Spinal cord (tissue), 10 donors: Measurements from ENCODE around the gene CHN2. TPM values are rescaled to one million over a fixed set of nuclear protein-coding genes. Genes with fewer than 3 reads are reported as not detected.

Source experiments
- DNase-seq, 6 donors: peaks; one replicate each; pipeline versions ENCODE4 v3.0.0 to v3.0.0-alpha.2; 2013 to 2015; ENCODE audit warnings: low spot score in 6 of 6, low read depth in 4 of 6
- H3K27ac ChIP-seq: one replicate; pipeline ENCODE4 v1.5.1; 2013; ENCODE audit warnings: low read depth, low read length, control low read depth
- H3K27me3 ChIP-seq: one replicate; pipeline ENCODE4 v1.6.1; 2013; ENCODE audit warnings: low read length; ENCODE audit not compliant: control insufficient read depth, insufficient read depth
- H3K36me3 ChIP-seq: one replicate; pipeline ENCODE4 v1.6.1; 2013; ENCODE audit warnings: low read length; ENCODE audit not compliant: control insufficient read depth, insufficient read depth
- H3K4me1 ChIP-seq: one replicate; pipeline ENCODE4 v1.6.1; 2013; ENCODE audit warnings: low read length; ENCODE audit not compliant: control insufficient read depth, insufficient read depth
- H3K4me3 ChIP-seq: one replicate; pipeline ENCODE4 v1.5.1; 2013; ENCODE audit warnings: low read depth, low read length, control low read depth
- H3K9me3 ChIP-seq: one replicate; pipeline ENCODE4 v1.6.1; 2013; ENCODE audit warnings: low read length; ENCODE audit not compliant: control insufficient read depth, insufficient read depth
- WGBS: methylation state at CpG from one replicate; pipeline ENCODE4 v1.1.5; 2013; ENCODE audit warnings: missing lambda C conversion rate; ENCODE audit not compliant: insufficient coverage; 5-methylcytosine and 5-hydroxymethylcytosine counted together
- polyA plus RNA-seq, 2 donors: library from polyadenylated mRNA; unstranded; fragments of 120-200 nt; gene quantifications; one replicate each; pipeline ENCODE4 v1.2.1, GENCODE V29; 2013; ENCODE audit not compliant: insufficient read length in 2 of 2
- total RNA-seq, 2 donors: library from RNA; depleted of rRNA in 1 of 2; stranded (reverse); fragments of 120-200 nt in 1 of 2; fragments of >200 nt in 1 of 2; gene quantifications; one replicate each; pipeline versions ENCODE4 v1.2.3 to v1.2.4, GENCODE V29; 2013 to 2014
- donor health status: healthy.

The CHN2 gene
- total and polyA plus RNA-seq, 4 donors, result 17.9 to 30.5 (median 21.4) TPM

GRCh38 chr7:29322023-29322712 is 127.6 kb downstream of the CHN2 start:
- H3K4me3 ChIP-seq, result no peak overlapping the region
- no peaks in the 10 kb centered on the region for H3K27me3 ChIP-seq
- H3K9me3 ChIP-seq, result no peaks in the 10 kb centered on the region
- no peak for DNase-seq
- WGBS, result no CpG with 5 or more reads among the region's 3 CpGs
- H3K36me3 ChIP-seq, result no peaks in the 10 kb centered on the region
- H3K27ac ChIP-seq, result no peak overlapping the region
- H3K4me1 ChIP-seq, result peaks cover 8% of the 10 kb centered on the region

- no CpG with 5 or more reads among the region's 2 CpGs for WGBS
- no peak overlapping the region for H3K27ac ChIP-seq
These were observed 130.9 kb downstream of the CHN2 start for GRCh38 chr7:29325476-29325875.

GRCh38 chr7:29326864-29327263 is 132.3 kb downstream of the CHN2 start:
- H3K9me3 ChIP-seq, result no peaks in the 10 kb centered on the region
- no peaks in the 10 kb centered on the region for H3K36me3 ChIP-seq
- no peak overlapping the region for H3K4me3 ChIP-seq
- no peak overlapping the region for H3K27ac ChIP-seq
- DNase-seq, result no peak
- H3K4me1 ChIP-seq, result peaks cover 8% of the 10 kb centered on the region
- no CpG with 5 or more reads among the region's 1 CpG for WGBS
- H3K27me3 ChIP-seq, result no peaks in the 10 kb centered on the region

More at GRCh38 chr7:29325476-29325875, 130.9 kb downstream of the CHN2 start:
- Histone ChIP-seq H3K4me3 (no peak overlapping the region), H3K9me3 (no peaks in the 10 kb centered on the region), H3K27me3 (no peaks in the 10 kb centered on the region), H3K4me1 (no peaks in the 10 kb centered on the region), H3K36me3 (no peaks in the 10 kb centered on the region)
- DNase-seq, result no peak

- H3K9me3 ChIP-seq, result no peaks in the 10 kb centered on the region
- H3K36me3 ChIP-seq, result no peaks in the 10 kb centered on the region
- WGBS, result 75% methylated on average over 2 of the region's 8 CpGs
- peak in 1 of 6 donors; percentile 86 for DNase-seq
- no peak overlapping the region for H3K4me3 ChIP-seq
- H3K27ac ChIP-seq, result no peak overlapping the region
- H3K27me3 ChIP-seq, result no peaks in the 10 kb centered on the region
- H3K4me1 ChIP-seq, result peaks cover 14% of the 10 kb centered on the region
These were observed 132.9 kb downstream of the CHN2 start for GRCh38 chr7:29327455-29327854.

GRCh38 chr7:29328045-29328444 is 133.5 kb downstream of the CHN2 start:
- Histone ChIP-seq H3K36me3 (no peaks in the 10 kb centered on the region), H3K27me3 (no peaks in the 10 kb centered on the region), H3K27ac (no peak overlapping the region), H3K4me1 (peaks cover 17% of the 10 kb centered on the region), H3K4me3 (no peak overlapping the region), H3K9me3 (no peaks in the 10 kb centered on the region)
- DNase-seq, result no peak
- 80% methylated on average over 1 of the region's 5 CpGs for WGBS

- Histone ChIP-seq H3K4me1 (peaks cover 19% of the 10 kb centered on the region), H3K36me3 (no peaks in the 10 kb centered on the region), H3K27me3 (no peaks in the 10 kb centered on the region), H3K9me3 (no peaks in the 10 kb centered on the region), H3K4me3 (no peak overlapping the region), H3K27ac (no peak overlapping the region)
- no peak for DNase-seq
- WGBS, result no CpG with 5 or more reads among the region's 2 CpGs
These were observed 134.2 kb downstream of the CHN2 start for GRCh38 chr7:29328811-29329210.

GRCh38 chr7:29329686-29330085 is 135.1 kb downstream of the CHN2 start:
- Histone ChIP-seq H3K27me3 (no peaks in the 10 kb centered on the region), H3K4me3 (no peak overlapping the region), H3K9me3 (no peaks in the 10 kb centered on the region), H3K36me3 (no peaks in the 10 kb centered on the region), H3K4me1 (peaks cover 19% of the 10 kb centered on the region), H3K27ac (no peak overlapping the region)
- no peak for DNase-seq
- no CpG with 5 or more reads among the region's 3 CpGs for WGBS

GRCh38 chr7:29330136-29330535 is 135.6 kb downstream of the CHN2 start:
- DNase-seq, result no peak
- Histone ChIP-seq H3K27me3 (no peaks in the 10 kb centered on the region), H3K27ac (no peak overlapping the region), H3K9me3 (no peaks in the 10 kb centered on the region), H3K36me3 (no peaks in the 10 kb centered on the region), H3K4me3 (no peak overlapping the region), H3K4me1 (peaks cover 19% of the 10 kb centered on the region)
- WGBS, result 100% methylated on average over 2 of the region's 5 CpGs

GRCh38 chr7:29331163-29331562 is 136.6 kb downstream of the CHN2 start:
- peak overlapping the region; percentile 21 for H3K27ac ChIP-seq
- H3K36me3 ChIP-seq, result no peaks in the 10 kb centered on the region
- no peak for DNase-seq
- peaks cover 19% of the 10 kb centered on the region for H3K4me1 ChIP-seq
- no peaks in the 10 kb centered on the region for H3K27me3 ChIP-seq
- H3K9me3 ChIP-seq, result no peaks in the 10 kb centered on the region
- no peak overlapping the region for H3K4me3 ChIP-seq
- 85% methylated on average over 4 of the region's 7 CpGs for WGBS

- WGBS, result 84% methylated on average over 9 of the region's 14 CpGs
- Histone ChIP-seq H3K27me3 (no peaks in the 10 kb centered on the region), H3K36me3 (no peaks in the 10 kb centered on the region), H3K27ac (no peak overlapping the region), H3K9me3 (no peaks in the 10 kb centered on the region), H3K4me1 (peaks cover 19% of the 10 kb centered on the region), H3K4me3 (no peak overlapping the region)
- DNase-seq, result peak in 2 of 6 donors; percentile 72 to 79
These were observed 137.7 kb downstream of the CHN2 start for GRCh38 chr7:29332042-29332811.
